ENCODE data around the gene SLC66A2. TPM values are rescaled to one million over a fixed set of nuclear protein-coding genes. Genes with fewer than 3 reads are reported as not detected.

Gene SLC66A2
- total and polyA plus RNA-seq, 9 donors, result 2.1 to 31.1 (median 27.0) TPM

DNA sequence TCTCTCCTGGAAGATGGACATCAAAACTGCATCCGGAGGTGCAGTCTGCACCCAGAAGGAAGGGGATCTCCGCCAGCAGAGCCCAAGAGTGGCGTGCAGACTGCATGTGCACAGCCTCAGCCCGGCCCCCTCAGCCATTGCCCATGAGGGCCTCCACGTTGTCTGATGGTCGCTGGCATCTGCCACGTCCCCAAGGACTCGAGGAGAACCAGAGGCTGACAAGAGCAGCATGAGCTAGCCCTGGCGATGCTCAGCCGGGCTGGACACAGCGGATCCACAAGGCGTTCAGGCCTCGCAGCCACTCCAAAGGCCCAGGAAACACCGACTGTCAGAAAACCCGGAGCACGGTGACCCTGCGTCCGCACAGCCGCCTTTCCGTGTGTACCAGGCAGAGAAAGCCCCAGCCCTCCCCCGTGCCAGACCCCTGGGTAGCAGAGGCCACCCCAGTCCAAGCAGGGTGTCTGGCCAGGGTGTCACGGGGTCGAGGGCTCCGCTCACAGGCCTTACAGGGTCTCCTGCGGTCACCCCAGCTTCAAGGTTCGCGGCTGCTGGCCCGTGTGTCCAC is 48.3 kb downstream of the SLC66A2 start:
- Histone ChIP-seq H3K9me3 (no peaks in the 10 kb centered on the region), H3K27ac (no peak overlapping the region), H3K36me3 (no peaks in the 10 kb centered on the region), H3K4me1 (ENCODE audit: insufficient read depth) (peaks cover 4% of the 10 kb centered on the region), H3K27me3 (no peaks in the 10 kb centered on the region), H3K4me3 (no peak overlapping the region)
- TF ChIP-seq, protein P1, sequence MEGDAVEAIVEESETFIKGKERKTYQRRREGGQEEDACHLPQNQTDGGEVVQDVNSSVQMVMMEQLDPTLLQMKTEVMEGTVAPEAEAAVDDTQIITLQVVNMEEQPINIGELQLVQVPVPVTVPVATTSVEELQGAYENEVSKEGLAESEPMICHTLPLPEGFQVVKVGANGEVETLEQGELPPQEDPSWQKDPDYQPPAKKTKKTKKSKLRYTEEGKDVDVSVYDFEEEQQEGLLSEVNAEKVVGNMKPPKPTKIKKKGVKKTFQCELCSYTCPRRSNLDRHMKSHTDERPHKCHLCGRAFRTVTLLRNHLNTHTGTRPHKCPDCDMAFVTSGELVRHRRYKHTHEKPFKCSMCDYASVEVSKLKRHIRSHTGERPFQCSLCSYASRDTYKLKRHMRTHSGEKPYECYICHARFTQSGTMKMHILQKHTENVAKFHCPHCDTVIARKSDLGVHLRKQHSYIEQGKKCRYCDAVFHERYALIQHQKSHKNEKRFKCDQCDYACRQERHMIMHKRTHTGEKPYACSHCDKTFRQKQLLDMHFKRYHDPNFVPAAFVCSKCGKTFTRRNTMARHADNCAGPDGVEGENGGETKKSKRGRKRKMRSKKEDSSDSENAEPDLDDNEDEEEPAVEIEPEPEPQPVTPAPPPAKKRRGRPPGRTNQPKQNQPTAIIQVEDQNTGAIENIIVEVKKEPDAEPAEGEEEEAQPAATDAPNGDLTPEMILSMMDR (IDR thresholded peaks at IDR 0.05), result no peak
- TF ChIP-seq EP300 (IDR thresholded peaks at IDR 0.05) (no peak), POLR2A (IDR thresholded peaks at IDR 0.05) (no peak)
- WGBS, 3 donors, result 92 to 96% (median 95%) methylated on average over 24 to 28 of the region's 28 CpGs
- intact Hi-C loops (cut with DNase I), result no loop called here
- peak in 2 of 5 donors; percentile 18 to 28 for DNase-seq

DNA sequence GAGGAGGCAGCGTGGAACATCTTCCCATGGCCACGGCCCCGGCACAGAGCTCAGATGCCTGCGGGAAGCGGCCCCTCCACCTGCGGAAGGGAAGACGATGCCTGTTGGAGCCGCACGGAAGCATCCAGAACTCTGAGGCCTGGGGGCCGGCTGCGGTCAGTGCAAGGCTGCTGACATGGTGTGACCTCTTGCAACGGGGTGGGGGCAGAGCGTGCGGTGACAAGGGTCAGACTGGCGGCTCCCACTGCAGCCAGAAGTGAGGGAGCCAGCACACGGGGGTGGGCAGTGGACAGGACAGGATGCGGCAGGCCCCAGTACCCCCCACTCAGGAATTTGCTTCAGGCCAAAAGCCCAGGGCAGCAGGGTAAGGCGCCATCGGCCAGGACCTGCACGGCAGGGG is 48.8 kb downstream of the SLC66A2 start:
- peak in 2 of 5 donors; percentile 7 to 17 for DNase-seq
- Histone ChIP-seq H3K9me3 (no peaks in the 10 kb centered on the region), H3K27me3 (no peaks in the 10 kb centered on the region), H3K27ac (no peak overlapping the region), H3K36me3 (no peaks in the 10 kb centered on the region), H3K4me3 (no peak overlapping the region), H3K4me1 (ENCODE audit: insufficient read depth) (peaks cover 4% of the 10 kb centered on the region)
- TF ChIP-seq EP300 (IDR thresholded peaks at IDR 0.05) (no peak), POLR2A (IDR thresholded peaks at IDR 0.05) (no peak)
- TF ChIP-seq, protein P1 (IDR thresholded peaks at IDR 0.05), result no peak
- intact Hi-C loops (cut with DNase I), result no loop called here
- WGBS, 3 donors, result 94 to 96% (median 94%) methylated on average over 20 of the region's 20 CpGs

DNA sequence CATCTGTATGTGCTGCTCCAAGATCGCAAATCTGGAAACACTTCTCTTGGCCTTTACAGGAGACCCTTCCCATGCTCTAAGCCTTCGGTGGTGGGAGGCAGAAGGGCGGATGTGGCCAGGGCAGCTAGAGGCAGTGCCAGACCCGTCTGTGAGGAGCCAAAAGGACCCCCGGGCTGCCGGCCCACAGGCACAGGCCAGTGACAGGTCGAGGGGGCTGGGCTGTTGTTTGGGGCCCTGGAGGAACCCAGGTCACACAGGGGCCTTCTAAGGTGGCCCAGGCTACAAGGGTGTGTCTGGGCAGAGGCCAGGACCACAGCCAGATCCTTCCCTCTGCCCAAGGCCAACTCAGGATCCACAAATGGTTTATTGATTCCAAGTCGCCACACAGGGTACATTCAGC is 49.4 kb downstream of the SLC66A2 start:
- DNase-seq, result peak in 2 of 5 donors; percentile 15 to 26

DNA sequence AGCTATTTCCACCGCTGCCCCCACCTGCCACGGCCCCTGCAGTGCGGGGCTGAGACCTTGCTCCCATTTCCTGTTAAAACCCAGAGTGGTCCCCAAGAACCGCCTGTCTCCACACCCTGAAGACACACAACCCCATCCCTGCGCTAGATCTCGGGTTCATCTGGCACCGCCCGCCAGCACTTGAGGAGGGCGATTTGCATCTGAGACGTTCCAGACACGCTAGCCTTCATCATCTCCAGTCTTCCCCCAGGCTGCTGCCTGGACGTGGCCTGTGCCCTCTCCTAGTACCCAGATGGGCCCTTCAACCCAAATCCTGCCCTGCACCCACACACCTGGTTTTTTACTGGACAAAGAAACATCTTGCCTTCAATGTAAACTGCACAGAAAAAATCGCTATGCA is 49.8 kb downstream of the SLC66A2 start:
- 86 to 96% (median 93%) methylated on average over 13 of the region's 13 CpGs for WGBS, 3 donors
- intact Hi-C loops (cut with DNase I), result no loop called here
- DNase-seq, result no peak
- peaks cover 4% of the 10 kb centered on the region for H3K4me1 ChIP-seq (ENCODE audit: insufficient read depth)
- no peaks in the 10 kb centered on the region for H3K9me3 ChIP-seq
- no peaks in the 10 kb centered on the region for H3K27me3 ChIP-seq
- no peaks in the 10 kb centered on the region for H3K36me3 ChIP-seq
- no peak overlapping the region for H3K4me3 ChIP-seq
- TF ChIP-seq POLR2A (IDR thresholded peaks at IDR 0.05) (no peak), EP300 (IDR thresholded peaks at IDR 0.05) (no peak)
- TF ChIP-seq, protein P1 (IDR thresholded peaks at IDR 0.05), result no peak
- H3K27ac ChIP-seq, result no peak overlapping the region

More for the DNA sequence above, 49.4 kb downstream of the SLC66A2 start:
- 87 to 92% (median 89%) methylated on average over 8 of the region's 8 CpGs for WGBS, 3 donors
- TF ChIP-seq, protein P1 (IDR thresholded peaks at IDR 0.05), result no peak
- TF ChIP-seq POLR2A (IDR thresholded peaks at IDR 0.05) (no peak), EP300 (IDR thresholded peaks at IDR 0.05) (no peak)
- H3K4me1 ChIP-seq (ENCODE audit: insufficient read depth), result peaks cover 4% of the 10 kb centered on the region
- H3K4me3 ChIP-seq, result no peak overlapping the region
- no peak overlapping the region for H3K27ac ChIP-seq
- H3K9me3 ChIP-seq, result no peaks in the 10 kb centered on the region
- intact Hi-C loops (cut with DNase I), result no loop called here
- no peaks in the 10 kb centered on the region for H3K36me3 ChIP-seq
- H3K27me3 ChIP-seq, result no peaks in the 10 kb centered on the region
